Left colon (tissue), 2 donors: ENCODE data around the gene GRID2. TPM values are rescaled to one million over a fixed set of nuclear protein-coding genes. Genes with fewer than 3 reads are reported as not detected.

Experiments
- ATAC-seq: fragments of 200-7000 bp; cut with Tn5 transposase; one replicate; pipeline ENCODE4 v1.9.1; 2020; ENCODE audit warnings: mild to moderate bottlenecking, moderate library complexity
- DNase-seq, 2 donors: peaks; one replicate each; pipeline ENCODE4 v3.0.0-alpha.2; 2020
- intact Hi-C, 2 donors: fragments of 100-400 bp; cut with DNase I in 1 of 2; cut with micrococcal nuclease in 1 of 2; formaldehyde crosslinking; loops; one replicate each; pipeline versions ENCODE4 v1.11.2 to v1.14.0; 2022; cut with DNase I, micrococcal nuclease
- total RNA-seq, 2 donors: library from RNA; stranded (reverse); fragmentation: NEBNext Ultra II Directional; extraction: Animal tissue kit (Norgen Biotek cat#: 25700); gene quantifications; one replicate each; pipeline ENCODE4 v1.2.1, GENCODE V29; 2021
- donor health status: DM: no; HTN: no; CAD: no.
- donor health status: DM: yes; HTN: yes; CAD: no.

GRID2 gene
- total RNA-seq, 2 donors from 2014 or later: not detected

DNA sequence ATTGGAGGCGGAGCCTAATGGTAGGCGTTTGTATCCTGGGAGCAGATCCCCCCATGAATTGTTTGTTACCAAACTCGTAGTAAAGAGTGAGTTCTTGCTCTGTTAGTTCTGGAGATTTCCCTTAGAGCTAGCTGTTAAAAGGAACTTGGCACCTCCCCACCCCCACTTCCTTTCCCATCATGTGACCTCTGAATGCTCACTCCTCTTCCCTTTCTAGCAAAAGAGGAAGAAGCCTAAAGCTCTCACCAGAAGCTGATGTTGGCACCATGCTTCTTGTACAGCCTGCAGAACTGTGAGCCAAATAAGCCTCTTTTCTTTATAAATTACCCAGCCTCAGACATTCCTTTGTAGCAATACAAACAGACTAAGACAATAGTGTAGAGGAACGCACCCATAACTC lies 1511.0 kb downstream of the GRID2 start:
- ATAC-seq (no peak), DNase-seq (peak in 1 of 2 donors; percentile 21)
- intact Hi-C loops: no loop called here
